Measurements from ENCODE around the gene RTF2.

Gene RTF2

GRCh38 chr20:56468316-56469076, at the start of gene RTF2:
RTF2 (plus strand) TSS chr20:56468627; CDS start chr20:56468698, 71 bp downstream.
- peak; percentile 96 for DNase-seq (ENCODE audit: low spot score)

- no peak for DNase-seq (ENCODE audit: low spot score)
Measured at GRCh38 chr20:56420028-56420427, 48.4 kb upstream of the RTF2 start.

- DNase-seq (ENCODE audit: low spot score): no peak
Measured at GRCh38 chr20:56420940-56421688, 47.3 kb upstream of the RTF2 start.

- DNase-seq (ENCODE audit: low spot score): peak; percentile 73
Measured at GRCh38 chr20:56422076-56422823, 46.2 kb upstream of the RTF2 start.

- no peak for DNase-seq (ENCODE audit: low spot score)
Measured at GRCh38 chr20:56422824-56423189, 45.6 kb upstream of the RTF2 start.

GRCh38 chr20:56423211-56423610, 45.2 kb upstream of the RTF2 start:
- no peak for DNase-seq (ENCODE audit: low spot score)

GRCh38 chr20:56423886-56424285, 44.5 kb upstream of the RTF2 start:
- DNase-seq (ENCODE audit: low spot score): no peak

- no peak for DNase-seq (ENCODE audit: low spot score)
Measured at GRCh38 chr20:56424931-56425330, 43.5 kb upstream of the RTF2 start.

- DNase-seq (ENCODE audit: low spot score): no peak
Measured at GRCh38 chr20:56426026-56426425, 42.4 kb upstream of the RTF2 start.

GRCh38 chr20:56426926-56427325, 41.5 kb upstream of the RTF2 start:
- DNase-seq (ENCODE audit: low spot score): no peak

- DNase-seq (ENCODE audit: low spot score): no peak
Measured at GRCh38 chr20:56427797-56428196, 40.6 kb upstream of the RTF2 start.

- DNase-seq (ENCODE audit: low spot score): no peak
Measured at GRCh38 chr20:56428410-56428809, 40.0 kb upstream of the RTF2 start.

GRCh38 chr20:56428881-56429280, 39.5 kb upstream of the RTF2 start:
- no peak for DNase-seq (ENCODE audit: low spot score)

GRCh38 chr20:56429502-56429901, 38.9 kb upstream of the RTF2 start:
- peak; percentile 37 for DNase-seq (ENCODE audit: low spot score)

- no peak for DNase-seq (ENCODE audit: low spot score)
Measured at GRCh38 chr20:56429941-56430340, 38.5 kb upstream of the RTF2 start.

GRCh38 chr20:56430461-56430860, 38.0 kb upstream of the RTF2 start:
- DNase-seq (ENCODE audit: low spot score): no peak

GRCh38 chr20:56430957-56431356, 37.5 kb upstream of the RTF2 start:
- no peak for DNase-seq (ENCODE audit: low spot score)

- DNase-seq (ENCODE audit: low spot score): no peak
Measured at GRCh38 chr20:56431471-56431870, 37.0 kb upstream of the RTF2 start.

- DNase-seq (ENCODE audit: low spot score): no peak
Measured at GRCh38 chr20:56433221-56433879, 35.1 kb upstream of the RTF2 start.

GRCh38 chr20:56433880-56434255, 34.6 kb upstream of the RTF2 start:
- no peak for DNase-seq (ENCODE audit: low spot score)

GRCh38 chr20:56437196-56437960, 31.0 kb upstream of the RTF2 start:
- DNase-seq (ENCODE audit: low spot score): no peak

GRCh38 chr20:56438284-56438683, 30.1 kb upstream of the RTF2 start:
- no peak for DNase-seq (ENCODE audit: low spot score)

Measured in kidney capillary endothelial cell (primary cell).